HEK293 (cell line): Measurements from ENCODE around the gene IDH3A.

Experiments used
- BCL11A ChIP-seq: fragments of 450-650 bp; formaldehyde crosslinking; IDR thresholded peaks from 2 replicates; pipeline ENCODE4 v1.5.1; 2016; ENCODE audit warnings: low read depth, missing biosample characterization, missing genetic modification characterization
- YY1 ChIP-seq: fragments of 450-650 bp; formaldehyde crosslinking; IDR thresholded peaks from 2 replicates; pipeline ENCODE4 v1.5.1; 2018; ENCODE audit warnings: missing biosample characterization, missing genetic modification characterization
- ZFP37 ChIP-seq: fragments of 450-650 bp; formaldehyde crosslinking; IDR thresholded peaks from 2 replicates; pipeline ENCODE4 v1.5.1; 2016; ENCODE audit warnings: missing biosample characterization, missing genetic modification characterization
- ZNF114 ChIP-seq: fragments of 450-650 bp; formaldehyde crosslinking; IDR thresholded peaks from 2 replicates; pipeline ENCODE4 v1.5.0; 2017; ENCODE audit warnings: missing biosample characterization, missing genetic modification characterization
- ZNF169 ChIP-seq: fragments of 450-650 bp; formaldehyde crosslinking; IDR thresholded peaks from 2 replicates; pipeline ENCODE4 v1.5.1; 2016; ENCODE audit warnings: missing biosample characterization, missing genetic modification characterization
- TF ChIP-seq, protein P1 (sequence below): fragments of 450-650 bp; formaldehyde crosslinking; IDR thresholded peaks from 2 replicates; pipeline ENCODE4 v1.5.1; 2016; ENCODE audit warnings: missing biosample characterization, missing genetic modification characterization
- TF ChIP-seq, protein P2 (sequence below): fragments of 450-650 bp; formaldehyde crosslinking; IDR thresholded peaks from 2 replicates; pipeline ENCODE4 v1.5.1; 2016; ENCODE audit warnings: missing biosample characterization, missing genetic modification characterization

DNA sequence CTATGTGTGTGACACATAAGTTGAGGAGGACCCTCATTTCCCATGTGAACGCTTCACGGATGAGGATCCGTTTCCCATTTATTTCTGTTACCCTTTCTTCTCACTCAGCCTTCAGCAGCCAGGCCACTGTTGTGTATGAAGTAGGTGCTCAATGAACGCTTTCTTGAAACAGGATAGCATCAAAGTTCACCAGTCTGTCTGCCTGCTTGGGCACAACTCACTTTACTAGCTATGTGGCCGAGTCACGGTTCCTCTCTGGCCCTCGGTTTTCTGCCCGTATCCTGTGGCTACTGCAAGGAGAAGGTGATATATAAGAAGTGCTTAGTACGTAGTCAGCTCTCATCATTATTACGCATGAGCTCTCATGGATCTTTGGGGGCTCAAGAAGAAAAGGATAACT lies 62.8 kb downstream of the IDH3A start:
- TF ChIP-seq, protein P1, sequence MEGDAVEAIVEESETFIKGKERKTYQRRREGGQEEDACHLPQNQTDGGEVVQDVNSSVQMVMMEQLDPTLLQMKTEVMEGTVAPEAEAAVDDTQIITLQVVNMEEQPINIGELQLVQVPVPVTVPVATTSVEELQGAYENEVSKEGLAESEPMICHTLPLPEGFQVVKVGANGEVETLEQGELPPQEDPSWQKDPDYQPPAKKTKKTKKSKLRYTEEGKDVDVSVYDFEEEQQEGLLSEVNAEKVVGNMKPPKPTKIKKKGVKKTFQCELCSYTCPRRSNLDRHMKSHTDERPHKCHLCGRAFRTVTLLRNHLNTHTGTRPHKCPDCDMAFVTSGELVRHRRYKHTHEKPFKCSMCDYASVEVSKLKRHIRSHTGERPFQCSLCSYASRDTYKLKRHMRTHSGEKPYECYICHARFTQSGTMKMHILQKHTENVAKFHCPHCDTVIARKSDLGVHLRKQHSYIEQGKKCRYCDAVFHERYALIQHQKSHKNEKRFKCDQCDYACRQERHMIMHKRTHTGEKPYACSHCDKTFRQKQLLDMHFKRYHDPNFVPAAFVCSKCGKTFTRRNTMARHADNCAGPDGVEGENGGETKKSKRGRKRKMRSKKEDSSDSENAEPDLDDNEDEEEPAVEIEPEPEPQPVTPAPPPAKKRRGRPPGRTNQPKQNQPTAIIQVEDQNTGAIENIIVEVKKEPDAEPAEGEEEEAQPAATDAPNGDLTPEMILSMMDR: no peak
- TF ChIP-seq ZNF114 (tag by site-specific recombination) (no peak), ZNF169 (no peak), YY1 (tag by site-specific recombination) (no peak), ZFP37 (tag by site-specific recombination) (no peak), BCL11A (tag by site-specific recombination) (no peak)
- TF ChIP-seq, protein P2, sequence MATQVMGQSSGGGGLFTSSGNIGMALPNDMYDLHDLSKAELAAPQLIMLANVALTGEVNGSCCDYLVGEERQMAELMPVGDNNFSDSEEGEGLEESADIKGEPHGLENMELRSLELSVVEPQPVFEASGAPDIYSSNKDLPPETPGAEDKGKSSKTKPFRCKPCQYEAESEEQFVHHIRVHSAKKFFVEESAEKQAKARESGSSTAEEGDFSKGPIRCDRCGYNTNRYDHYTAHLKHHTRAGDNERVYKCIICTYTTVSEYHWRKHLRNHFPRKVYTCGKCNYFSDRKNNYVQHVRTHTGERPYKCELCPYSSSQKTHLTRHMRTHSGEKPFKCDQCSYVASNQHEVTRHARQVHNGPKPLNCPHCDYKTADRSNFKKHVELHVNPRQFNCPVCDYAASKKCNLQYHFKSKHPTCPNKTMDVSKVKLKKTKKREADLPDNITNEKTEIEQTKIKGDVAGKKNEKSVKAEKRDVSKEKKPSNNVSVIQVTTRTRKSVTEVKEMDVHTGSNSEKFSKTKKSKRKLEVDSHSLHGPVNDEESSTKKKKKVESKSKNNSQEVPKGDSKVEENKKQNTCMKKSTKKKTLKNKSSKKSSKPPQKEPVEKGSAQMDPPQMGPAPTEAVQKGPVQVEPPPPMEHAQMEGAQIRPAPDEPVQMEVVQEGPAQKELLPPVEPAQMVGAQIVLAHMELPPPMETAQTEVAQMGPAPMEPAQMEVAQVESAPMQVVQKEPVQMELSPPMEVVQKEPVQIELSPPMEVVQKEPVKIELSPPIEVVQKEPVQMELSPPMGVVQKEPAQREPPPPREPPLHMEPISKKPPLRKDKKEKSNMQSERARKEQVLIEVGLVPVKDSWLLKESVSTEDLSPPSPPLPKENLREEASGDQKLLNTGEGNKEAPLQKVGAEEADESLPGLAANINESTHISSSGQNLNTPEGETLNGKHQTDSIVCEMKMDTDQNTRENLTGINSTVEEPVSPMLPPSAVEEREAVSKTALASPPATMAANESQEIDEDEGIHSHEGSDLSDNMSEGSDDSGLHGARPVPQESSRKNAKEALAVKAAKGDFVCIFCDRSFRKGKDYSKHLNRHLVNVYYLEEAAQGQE (tag by site-specific recombination): no peak
